Lung (tissue), 12 donors: ENCODE measurements around the gene LOXL1. TPM values are rescaled to one million over a fixed set of nuclear protein-coding genes. Genes with fewer than 3 reads are reported as not detected.

ENCODE experiments used
- ATAC-seq: fragments of 200-7000 bp; cut with Tn5 transposase; one replicate; pipeline ENCODE4 v1.9.1; 2020; ENCODE audit warnings: moderate number of reproducible peaks; ENCODE audit not compliant: insufficient read depth, low FRiP score
- DNase-seq, 3 donors: peaks; one replicate each; pipeline ENCODE4 v3.0.0-alpha.2; 2013 to 2017
- H3K27ac ChIP-seq, 2 donors: one replicate each; pipeline ENCODE4 v1.5.1; 2013; ENCODE audit warnings: mild to moderate bottlenecking in 2 of 2, moderate library complexity in 2 of 2, control low read depth in 1 of 2, inconsistent platforms in 1 of 2, low read depth in 1 of 2, low read length in 1 of 2
- H3K27me3 ChIP-seq, 3 donors: one replicate each; pipeline ENCODE4 v1.5.1; 2013; ENCODE audit warnings: low read length in 2 of 3; ENCODE audit not compliant: control insufficient read depth in 3 of 3, insufficient read depth in 3 of 3
- H3K36me3 ChIP-seq, 4 donors: one replicate each; pipeline ENCODE4 v1.5.1; 2013; ENCODE audit warnings: low read length in 4 of 4, mild to moderate bottlenecking in 1 of 4, moderate library complexity in 1 of 4; ENCODE audit not compliant: control insufficient read depth in 4 of 4, insufficient read depth in 4 of 4
- H3K4me1 ChIP-seq, 5 donors: one replicate each; pipeline ENCODE4 v1.5.1; 2013; ENCODE audit warnings: low read length in 5 of 5, mild to moderate bottlenecking in 2 of 5, moderate library complexity in 1 of 5; ENCODE audit not compliant: control insufficient read depth in 5 of 5, insufficient read depth in 5 of 5
- H3K4me3 ChIP-seq: one replicate; pipeline ENCODE4 v1.5.1; 2013; ENCODE audit warnings: mild to moderate bottlenecking, control low read depth, moderate library complexity
- H3K9ac ChIP-seq, 2 donors: one replicate each; pipeline ENCODE4 v1.5.1; 2013; ENCODE audit warnings: low read length in 2 of 2, control low read depth in 1 of 2; ENCODE audit not compliant: insufficient read depth in 1 of 2
- H3K9me3 ChIP-seq, 4 donors: one replicate each; pipeline ENCODE4 v1.5.1; 2013; ENCODE audit warnings: low read length in 3 of 4, mild to moderate bottlenecking in 1 of 4, moderate library complexity in 1 of 4; ENCODE audit not compliant: control insufficient read depth in 4 of 4, insufficient read depth in 3 of 4
- WGBS, 2 donors: extraction: QIAGEN DNeasy Blood & Tissue Kit; methylation state at CpG; one replicate each; pipeline ENCODE4 v1.1.7; 2013; 5-methylcytosine and 5-hydroxymethylcytosine counted together
- polyA plus RNA-seq, 2 donors: library from polyadenylated mRNA; stranded (reverse); fragments of 200-250 nt; gene quantifications; one replicate each; pipeline ENCODE4 v1.2.1, GENCODE V29; 2013
- total RNA-seq, 2 donors: library from RNA; depleted of rRNA in 1 of 2; stranded (reverse); fragments of >200 nt in 1 of 2; gene quantifications; one replicate each; pipeline ENCODE4 v1.2.1, GENCODE V29; 2014 to 2021
- TF ChIP-seq, protein P1 (sequence below): IDR thresholded peaks from 2 replicates; pipeline ENCODE4 v1.5.1; 2012; ENCODE audit warnings: mild to moderate bottlenecking; ENCODE audit errors: control extremely low read depth, extremely low read depth
- donor health status: control.
- donor health status: control.
- donor health status: Bipolar disorder and iron deficiency.
- donor health status: healthy.
- donor health status: DM: yes; HTN: yes; CAD: no.

Gene LOXL1
- total and polyA plus RNA-seq, 4 donors: 9.4 to 25.3 (median 14.3) TPM

DNA sequence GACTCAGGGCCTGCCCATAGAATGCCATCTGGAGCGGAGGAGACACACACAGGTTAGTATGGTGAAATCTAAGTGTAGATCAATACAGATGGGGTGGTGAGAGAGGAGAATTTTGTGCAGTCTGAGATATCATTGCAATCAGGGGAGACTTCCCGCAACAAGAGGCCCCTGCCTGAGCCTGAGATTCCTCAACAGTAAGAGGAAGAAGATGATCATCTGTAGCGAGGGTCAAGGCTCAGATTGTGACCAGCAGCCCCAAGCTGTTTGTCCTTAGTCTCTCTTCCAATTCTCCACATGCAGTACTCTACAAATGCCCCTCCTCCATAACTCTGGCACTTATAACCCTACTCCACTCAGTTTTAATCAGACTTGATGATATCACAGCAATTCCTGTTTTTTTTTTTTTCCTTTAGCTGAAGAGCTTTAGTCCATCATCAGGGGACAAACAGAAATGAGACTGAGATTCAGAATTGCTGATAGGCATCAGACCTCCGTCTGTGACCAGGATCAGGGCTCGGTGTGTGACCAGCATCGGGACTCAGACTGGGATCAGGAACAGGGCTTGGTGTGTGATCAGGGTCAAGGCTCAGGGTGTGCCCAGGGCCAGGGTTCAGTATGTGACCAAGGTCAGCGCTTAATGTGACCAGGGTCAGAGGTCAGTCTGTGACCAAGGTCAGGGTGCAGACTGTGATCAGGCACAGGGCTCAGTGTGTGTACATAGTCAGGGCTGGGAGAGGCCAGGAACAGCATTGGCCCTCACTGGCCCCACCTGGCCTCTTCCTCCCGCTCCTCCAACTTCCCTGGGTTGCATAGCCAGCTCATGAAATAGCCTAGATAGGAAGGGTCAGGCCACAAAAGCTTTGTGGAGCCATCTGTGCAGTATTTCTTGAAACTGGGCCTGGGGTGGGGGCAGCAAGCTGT is 14.1 kb downstream of the LOXL1 start:
- no peaks in the 10 kb centered on the region for H3K9me3 ChIP-seq
- peaks cover 0 to 8% (median under 1%) of the 10 kb centered on the region in 4 donors for H3K36me3 ChIP-seq
- 87 to 88% methylated on average over 8 of the region's 8 CpGs for WGBS, 2 donors
- H3K4me3 ChIP-seq: no peak overlapping the region
- H3K27me3 ChIP-seq: no peaks in the 10 kb centered on the region
- ATAC-seq: no peak
- H3K27ac ChIP-seq: no peak overlapping the region
- peak in 2 of 3 donors; percentile 8 to 37 for DNase-seq
- H3K9ac ChIP-seq: no peak overlapping the region
- H3K4me1 ChIP-seq: peaks cover 0 to 48% (median 21%) of the 10 kb centered on the region in 5 donors
- TF ChIP-seq, protein P1, sequence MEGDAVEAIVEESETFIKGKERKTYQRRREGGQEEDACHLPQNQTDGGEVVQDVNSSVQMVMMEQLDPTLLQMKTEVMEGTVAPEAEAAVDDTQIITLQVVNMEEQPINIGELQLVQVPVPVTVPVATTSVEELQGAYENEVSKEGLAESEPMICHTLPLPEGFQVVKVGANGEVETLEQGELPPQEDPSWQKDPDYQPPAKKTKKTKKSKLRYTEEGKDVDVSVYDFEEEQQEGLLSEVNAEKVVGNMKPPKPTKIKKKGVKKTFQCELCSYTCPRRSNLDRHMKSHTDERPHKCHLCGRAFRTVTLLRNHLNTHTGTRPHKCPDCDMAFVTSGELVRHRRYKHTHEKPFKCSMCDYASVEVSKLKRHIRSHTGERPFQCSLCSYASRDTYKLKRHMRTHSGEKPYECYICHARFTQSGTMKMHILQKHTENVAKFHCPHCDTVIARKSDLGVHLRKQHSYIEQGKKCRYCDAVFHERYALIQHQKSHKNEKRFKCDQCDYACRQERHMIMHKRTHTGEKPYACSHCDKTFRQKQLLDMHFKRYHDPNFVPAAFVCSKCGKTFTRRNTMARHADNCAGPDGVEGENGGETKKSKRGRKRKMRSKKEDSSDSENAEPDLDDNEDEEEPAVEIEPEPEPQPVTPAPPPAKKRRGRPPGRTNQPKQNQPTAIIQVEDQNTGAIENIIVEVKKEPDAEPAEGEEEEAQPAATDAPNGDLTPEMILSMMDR: no peak

DNA sequence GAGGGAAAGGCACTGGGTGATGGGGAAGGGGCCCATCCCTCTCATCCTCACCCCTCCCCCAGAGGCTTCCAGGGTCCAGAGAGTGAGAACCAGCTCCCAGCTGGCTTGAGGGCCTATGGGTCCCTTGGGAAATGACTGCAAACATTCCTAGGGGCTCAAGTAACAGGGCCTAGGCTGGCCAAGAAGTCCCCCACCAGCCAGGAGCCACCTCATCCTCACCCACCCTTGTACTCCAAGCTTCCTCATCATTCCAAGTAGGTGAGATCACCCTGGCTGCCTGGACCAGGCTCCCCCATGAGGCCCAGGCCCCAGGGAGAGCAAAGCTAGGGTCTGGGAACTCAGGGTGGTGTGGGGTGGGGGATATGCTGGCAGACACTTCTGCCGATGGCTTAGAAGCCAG is 14.8 kb downstream of the LOXL1 start:
- no peaks in the 10 kb centered on the region for H3K9me3 ChIP-seq
- TF ChIP-seq, protein P1: no peak
- peak overlapping the region in 1 of 2 donors; percentile 25 for H3K9ac ChIP-seq
- H3K36me3 ChIP-seq: peaks cover 0 to 9% (median under 1%) of the 10 kb centered on the region in 4 donors
- peaks cover 0 to 43% (median 20%) of the 10 kb centered on the region in 5 donors for H3K4me1 ChIP-seq
- no peak overlapping the region for H3K27ac ChIP-seq
- H3K4me3 ChIP-seq: no peak overlapping the region
- DNase-seq: no peak
- WGBS, 2 donors: 83 to 87% methylated on average over 1 of the region's 1 CpG
- H3K27me3 ChIP-seq: no peaks in the 10 kb centered on the region
- no peak for ATAC-seq

DNA sequence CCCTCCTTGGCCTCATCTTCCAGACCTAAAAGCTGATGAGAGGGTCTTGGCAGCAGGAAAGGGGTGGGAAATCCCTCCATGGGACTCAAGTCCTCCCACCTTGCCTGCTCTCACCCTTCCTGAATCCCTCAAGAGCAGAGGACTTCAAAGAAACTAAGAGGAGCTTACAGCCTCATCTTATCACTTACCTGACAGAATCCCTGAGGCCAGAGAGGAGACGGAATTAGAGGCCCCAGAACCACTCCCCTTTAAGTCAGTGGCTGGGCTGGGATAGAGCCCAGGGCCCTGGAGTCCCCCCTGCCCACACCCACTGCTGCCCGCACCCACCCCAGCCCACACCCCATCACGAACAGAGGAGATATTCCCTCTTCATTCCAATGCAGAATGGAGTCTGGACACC is 15.2 kb downstream of the LOXL1 start:
- H3K27me3 ChIP-seq: no peaks in the 10 kb centered on the region
- H3K9me3 ChIP-seq: no peaks in the 10 kb centered on the region
- H3K9ac ChIP-seq: peak overlapping the region in 1 of 2 donors; percentile 25
- peaks cover 0 to 38% (median 17%) of the 10 kb centered on the region in 5 donors for H3K4me1 ChIP-seq
- no peak overlapping the region for H3K4me3 ChIP-seq
- ATAC-seq (no peak), DNase-seq (no peak)
- WGBS, 2 donors: 76 to 92% methylated on average over 3 of the region's 3 CpGs
- TF ChIP-seq, protein P1: no peak
- no peak overlapping the region for H3K27ac ChIP-seq
- H3K36me3 ChIP-seq: peaks cover 0 to 10% (median under 1%) of the 10 kb centered on the region in 4 donors
